Activated CD4-positive, alpha-beta T cell treated with anti-CD3 and anti-CD28 coated beads for 36 hours (primary cell): ENCODE data around the gene TFCP2L1. TPM values are rescaled to one million over a fixed set of nuclear protein-coding genes. Genes with fewer than 3 reads are reported as not detected.

ENCODE experiments used
- ATAC-seq: fragments of 200-7000 bp; cut with Tn5 transposase; one replicate; pipeline ENCODE4 v1.10.0; 2021; ENCODE audit warnings: mild to moderate bottlenecking, moderate library complexity
- CTCF ChIA-PET: fragments of 350-600 bp; sonication (Branson Sonifier 250); formaldehyde crosslinking; loops from one replicate; lab custom pipeline; 2021; ENCODE audit warnings: antibody characterized with exemption; lab: Charles Lee
- POLR2A ChIA-PET: fragments of 350-600 bp; sonication (Branson Sonifier 250); formaldehyde crosslinking; loops from one replicate; lab custom pipeline; 2021; ENCODE audit warnings: antibody characterized with exemption, inconsistent platforms; lab: Charles Lee
- DNase-seq: peaks from one replicate; pipeline ENCODE4 v3.0.0-alpha.2; 2020
- H3K27ac Mint-ChIP-seq: one replicate; pipeline ENCODE4 v1.8.0; 2021; ENCODE audit warnings: mixed read lengths
- H3K27me3 Mint-ChIP-seq: one replicate; pipeline ENCODE4 v1.8.0; 2021; ENCODE audit warnings: mixed read lengths
- H3K36me3 Mint-ChIP-seq: one replicate; pipeline ENCODE4 v1.8.0; 2021; ENCODE audit warnings: low read depth, mixed read lengths
- H3K4me1 Mint-ChIP-seq: one replicate; pipeline ENCODE4 v1.8.0; 2021; ENCODE audit warnings: mixed read lengths
- H3K4me3 Mint-ChIP-seq: one replicate; pipeline ENCODE4 v1.8.0; 2021; ENCODE audit warnings: mild to moderate bottlenecking, moderate library complexity, mixed read lengths
- H3K9me3 Mint-ChIP-seq: one replicate; pipeline ENCODE4 v1.8.0; 2021; ENCODE audit warnings: low read depth, mixed read lengths
- intact Hi-C, 2 experiments: fragments of 100-400 bp; cut with DNase I in 1 of 2; cut with micrococcal nuclease in 1 of 2; formaldehyde crosslinking; loops; one replicate each; pipeline versions ENCODE4 v1.14.2 to v1.15.1; 2022 to 2024; cut with DNase I, micrococcal nuclease
- total RNA-seq, 2 experiments: library from RNA; stranded (reverse); gene quantifications; one replicate each; pipeline ENCODE4 v1.2.3, GENCODE V29; 2021

Gene TFCP2L1
- total RNA-seq, 2 experiments from 2014 or later, result 0.02 to 0.05 TPM

DNA sequence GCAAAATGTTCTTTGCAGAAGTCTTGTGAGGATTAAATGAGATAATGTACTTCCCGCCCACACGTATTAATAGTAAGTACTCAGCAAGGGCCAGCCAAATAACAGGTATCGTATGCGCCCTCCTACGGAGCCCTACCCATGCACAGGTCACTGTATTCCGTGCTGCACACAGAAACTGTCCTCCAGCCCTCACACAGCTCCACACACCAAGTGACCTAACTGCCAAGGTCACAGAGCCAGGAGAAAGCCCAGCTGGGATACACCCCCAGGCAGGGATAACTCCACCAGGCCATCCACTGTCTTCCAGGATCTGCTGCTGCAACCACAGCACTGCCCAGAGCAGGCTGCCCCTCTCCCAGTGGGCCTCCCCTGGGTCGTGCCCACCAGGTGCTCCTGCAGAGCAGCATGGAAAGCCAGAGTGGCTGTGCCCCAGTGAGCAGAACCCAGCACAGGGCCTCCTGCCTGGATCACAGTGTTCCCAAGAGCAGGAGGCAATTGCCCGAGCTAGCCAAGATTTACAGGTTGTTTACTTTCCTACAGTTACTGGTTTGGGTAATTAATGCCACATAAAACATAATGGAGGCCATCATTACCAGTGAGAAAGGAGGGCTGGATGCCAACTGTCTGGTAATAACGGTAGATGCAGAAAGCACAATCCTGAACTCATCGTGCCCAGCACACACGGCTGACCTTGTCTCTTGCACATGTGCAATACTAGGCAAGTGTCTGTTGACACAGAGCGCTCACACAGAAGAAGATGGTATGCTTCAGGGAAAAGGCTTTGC, 24.4 kb downstream of the TFCP2L1 start:
- H3K9me3 Mint-ChIP-seq, result no peaks in the 10 kb centered on the region
- intact Hi-C loops, result no loop called here
- DNase-seq (no peak), ATAC-seq (no peak)
- ChIA-PET POLR2A (no interaction called here), CTCF (no interaction called here)
- H3K4me1 Mint-ChIP-seq, result no peaks in the 10 kb centered on the region
- H3K27ac Mint-ChIP-seq, result no peak overlapping the region
- H3K4me3 Mint-ChIP-seq, result no peak overlapping the region
- H3K36me3 Mint-ChIP-seq, result no peaks in the 10 kb centered on the region
- peaks cover 5% of the 10 kb centered on the region for H3K27me3 Mint-ChIP-seq

DNA sequence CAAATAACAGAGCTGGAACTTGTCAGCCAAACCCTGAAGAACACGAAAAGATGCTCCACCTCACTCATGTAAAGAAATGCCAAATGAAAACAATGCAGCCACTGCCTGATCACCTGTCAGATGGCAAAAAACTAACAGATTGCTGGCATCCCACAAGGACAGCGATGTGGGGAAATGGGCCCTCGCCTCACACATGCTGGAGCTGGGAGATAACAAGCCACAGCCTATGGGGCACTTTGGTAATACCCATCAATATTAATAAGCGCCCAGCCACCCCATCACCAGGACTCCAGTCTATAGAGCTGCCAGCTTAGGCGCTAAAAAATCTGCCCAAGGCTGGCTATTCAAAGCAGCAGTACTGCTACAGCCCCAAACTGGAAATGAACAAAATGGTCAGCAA, 27.0 kb downstream of the TFCP2L1 start:
- H3K27ac Mint-ChIP-seq, result no peak overlapping the region
- POLR2A ChIA-PET, result no interaction called here

DNA sequence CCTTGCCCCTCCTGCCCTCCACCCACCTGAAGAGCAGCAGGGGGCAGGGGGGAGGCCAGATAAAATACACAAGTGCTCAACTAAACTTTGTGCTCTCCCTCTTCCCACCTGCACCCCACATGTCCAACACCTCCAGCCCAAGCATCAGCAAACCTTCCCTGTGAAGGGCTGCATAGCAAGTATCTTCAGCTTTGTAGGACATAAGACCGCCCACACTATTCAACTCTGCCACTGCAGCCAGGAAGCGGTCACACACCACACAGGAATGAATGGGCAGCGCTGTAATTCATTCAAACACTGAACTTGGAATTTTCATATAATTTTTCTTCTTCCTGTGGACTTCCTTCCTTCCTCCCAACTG, 27.5 kb downstream of the TFCP2L1 start:
- DNase-seq, result no peak
- H3K9me3 Mint-ChIP-seq, result no peaks in the 10 kb centered on the region
- ChIA-PET CTCF (no interaction called here), POLR2A (no interaction called here)
- peaks cover 7% of the 10 kb centered on the region for H3K27me3 Mint-ChIP-seq
- H3K4me3 Mint-ChIP-seq, result no peak overlapping the region
- no peaks in the 10 kb centered on the region for H3K4me1 Mint-ChIP-seq
- intact Hi-C loops, result no loop called here
- H3K27ac Mint-ChIP-seq, result no peak overlapping the region
- ATAC-seq, result no peak
- H3K36me3 Mint-ChIP-seq, result no peaks in the 10 kb centered on the region

More for the DNA sequence above, 27.0 kb downstream of the TFCP2L1 start:
- H3K36me3 Mint-ChIP-seq, result no peaks in the 10 kb centered on the region
- intact Hi-C loops, result no loop called here
- CTCF ChIA-PET, result no interaction called here
- no peak overlapping the region for H3K4me3 Mint-ChIP-seq
- no peak for ATAC-seq
- H3K27me3 Mint-ChIP-seq, result peaks cover 7% of the 10 kb centered on the region
- no peaks in the 10 kb centered on the region for H3K4me1 Mint-ChIP-seq
- DNase-seq, result no peak
- H3K9me3 Mint-ChIP-seq, result no peaks in the 10 kb centered on the region

DNA sequence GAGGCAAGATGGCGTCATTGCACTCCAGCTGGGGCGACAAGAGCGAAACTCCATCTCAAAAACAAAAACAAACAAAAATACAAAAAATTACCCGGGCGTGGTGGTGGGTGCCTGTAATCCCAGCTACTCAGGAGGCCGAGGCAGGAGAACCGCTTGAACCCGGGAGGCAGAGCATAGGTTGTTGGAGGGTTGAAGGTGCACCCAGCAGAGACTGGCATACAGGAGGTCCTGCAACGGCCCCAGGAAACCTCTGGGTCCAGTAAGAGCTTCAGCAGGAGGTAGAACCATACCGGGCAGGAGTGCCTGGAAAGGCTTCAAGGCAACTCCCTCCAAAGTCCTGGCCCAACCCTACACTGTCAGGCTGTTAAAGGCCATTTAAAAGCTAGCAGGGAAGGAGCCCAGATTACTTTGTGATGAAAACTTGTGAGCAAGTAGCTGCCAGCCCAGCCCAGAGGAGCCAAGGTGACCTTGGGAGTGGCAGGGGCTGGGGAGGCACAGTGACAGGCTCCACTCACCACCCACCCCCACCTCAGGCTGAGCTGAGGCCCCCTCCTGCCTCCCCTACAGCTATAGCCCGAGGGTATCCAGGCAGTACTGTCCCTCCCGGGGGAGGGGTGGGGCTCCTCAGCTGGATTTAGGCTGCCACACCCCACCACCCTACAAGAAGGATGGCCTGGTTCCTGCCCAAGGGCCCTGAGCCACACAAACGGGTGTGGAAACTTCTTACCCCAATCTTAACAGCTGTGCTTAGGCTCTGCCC, 28.1 kb downstream of the TFCP2L1 start:
- ChIA-PET POLR2A (no interaction called here), CTCF (no interaction called here)
- ATAC-seq, result no peak
- Mint-ChIP-seq H3K27me3 (peaks cover 7% of the 10 kb centered on the region), H3K27ac (no peak overlapping the region), H3K4me3 (no peak overlapping the region), H3K9me3 (no peaks in the 10 kb centered on the region), H3K4me1 (no peaks in the 10 kb centered on the region), H3K36me3 (no peaks in the 10 kb centered on the region)
- intact Hi-C loops, result no loop called here
- DNase-seq, result no peak

DNA sequence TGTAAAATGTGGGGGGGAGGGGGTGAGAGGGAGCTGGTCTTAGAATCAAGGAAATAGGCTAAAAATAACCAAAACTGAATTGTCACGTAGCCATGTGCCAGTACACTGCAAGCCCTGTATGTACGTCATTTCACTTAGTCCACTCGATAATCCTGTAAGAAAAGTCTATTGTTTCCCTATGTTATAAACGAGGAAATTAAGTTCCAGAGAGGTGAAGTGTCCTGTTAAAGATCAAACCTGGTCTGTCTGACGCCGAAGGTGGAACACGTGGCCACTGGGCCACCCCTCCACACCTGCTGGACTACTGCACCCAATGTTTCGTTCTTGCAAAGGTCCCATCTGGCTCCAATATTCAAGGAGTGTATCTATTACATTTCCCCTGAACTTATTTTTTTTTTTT, 29.6 kb downstream of the TFCP2L1 start:
- Mint-ChIP-seq H3K9me3 (no peaks in the 10 kb centered on the region), H3K4me3 (no peak overlapping the region), H3K27ac (no peak overlapping the region), H3K36me3 (no peaks in the 10 kb centered on the region), H3K4me1 (no peaks in the 10 kb centered on the region), H3K27me3 (peaks cover 7% of the 10 kb centered on the region)
- no peak for ATAC-seq
- ChIA-PET CTCF (no interaction called here), POLR2A (no interaction called here)
- DNase-seq, result no peak
- intact Hi-C loops, result no loop called here

DNA sequence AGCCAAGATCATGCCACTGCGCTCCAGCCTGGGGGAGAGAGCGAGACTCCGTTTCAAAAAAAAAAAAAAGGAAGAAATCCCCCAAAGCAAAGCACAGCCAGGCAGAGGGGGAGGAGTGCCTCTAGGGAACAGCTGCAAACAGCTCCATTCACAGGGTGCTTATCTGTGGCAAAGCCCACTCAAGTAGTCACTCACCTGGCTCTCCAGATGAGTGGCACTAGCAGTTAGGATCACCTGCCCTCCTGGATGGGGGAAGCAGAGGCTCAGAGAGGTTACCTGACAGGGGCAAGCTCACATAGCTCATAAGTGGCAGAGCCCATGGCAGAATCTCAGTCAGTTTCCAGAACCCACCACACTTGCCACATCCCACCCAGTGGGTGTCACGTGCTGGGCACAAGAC, 30.3 kb downstream of the TFCP2L1 start:
- H3K9me3 Mint-ChIP-seq, result no peaks in the 10 kb centered on the region
- intact Hi-C loops, result no loop called here
- H3K4me1 Mint-ChIP-seq, result no peaks in the 10 kb centered on the region
- H3K36me3 Mint-ChIP-seq, result no peaks in the 10 kb centered on the region
- CTCF ChIA-PET, result no interaction called here
- DNase-seq (no peak), ATAC-seq (no peak)
- H3K27me3 Mint-ChIP-seq, result peaks cover 7% of the 10 kb centered on the region
- no peak overlapping the region for H3K4me3 Mint-ChIP-seq
- POLR2A ChIA-PET, result no interaction called here
- H3K27ac Mint-ChIP-seq, result no peak overlapping the region

DNA sequence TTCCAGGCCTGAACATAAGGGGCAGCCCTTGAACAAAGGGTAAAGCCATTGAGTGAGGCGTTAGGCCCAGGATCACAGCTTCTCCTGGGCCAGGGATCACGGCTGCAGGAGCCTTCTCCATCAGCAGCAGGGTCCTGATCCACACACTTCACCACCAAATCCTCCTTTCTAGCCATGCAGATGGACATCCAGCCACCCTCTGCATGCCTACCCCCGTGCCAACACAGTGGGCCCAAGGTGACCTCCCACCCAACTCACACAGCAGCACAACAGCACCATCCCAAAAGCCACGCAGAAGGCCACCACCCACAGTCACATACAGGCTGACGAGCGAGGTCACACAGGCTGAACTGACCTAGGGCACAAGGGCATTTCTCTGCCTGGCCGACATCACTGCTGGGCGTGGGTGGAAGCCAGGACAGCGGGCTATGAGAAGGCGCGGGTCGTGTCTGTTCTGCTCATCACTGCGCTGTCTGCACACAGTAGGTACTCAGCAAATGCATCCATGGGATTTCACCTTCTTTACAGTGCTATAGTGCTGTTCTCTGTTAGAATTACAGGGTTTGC, 31.2 kb downstream of the TFCP2L1 start:
- Mint-ChIP-seq H3K9me3 (no peaks in the 10 kb centered on the region), H3K4me3 (no peak overlapping the region), H3K27me3 (peaks cover 7% of the 10 kb centered on the region), H3K4me1 (no peaks in the 10 kb centered on the region), H3K36me3 (no peaks in the 10 kb centered on the region), H3K27ac (no peak overlapping the region)
- DNase-seq, result no peak
- intact Hi-C loops, result no loop called here
- no peak for ATAC-seq
- CTCF ChIA-PET, result no interaction called here
- POLR2A ChIA-PET, result no interaction called here

DNA sequence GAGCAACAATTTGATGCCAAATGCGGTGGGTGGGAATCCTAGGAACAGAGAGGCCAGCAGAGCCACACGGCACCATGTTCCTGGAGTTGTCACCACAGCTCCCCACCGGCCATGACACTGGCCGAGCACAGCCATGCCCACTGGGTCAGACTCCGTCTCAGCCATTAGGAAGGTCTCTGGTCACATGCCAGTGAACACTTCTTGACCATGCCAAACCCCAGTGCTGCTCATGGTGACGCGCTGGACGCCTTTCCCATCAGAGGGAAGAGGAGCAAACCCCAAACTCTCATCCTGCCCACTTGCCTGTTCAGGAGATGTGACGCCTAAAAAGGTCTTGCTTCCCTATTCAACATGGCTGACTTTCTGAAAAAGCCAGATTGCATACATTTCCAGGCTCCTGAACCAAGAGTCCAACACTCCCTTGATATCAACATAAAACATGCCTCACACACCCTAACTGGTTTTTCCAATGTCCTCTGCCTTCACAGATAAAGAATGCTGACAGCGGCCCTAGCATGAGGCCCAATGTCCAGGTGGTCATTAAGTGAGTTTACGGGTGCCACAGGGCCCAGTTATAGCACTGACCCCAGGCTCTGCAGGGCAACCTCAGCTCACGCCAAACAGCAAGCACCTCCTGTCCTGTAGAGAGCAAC, 31.9 kb downstream of the TFCP2L1 start:
- DNase-seq, result no peak

DNA sequence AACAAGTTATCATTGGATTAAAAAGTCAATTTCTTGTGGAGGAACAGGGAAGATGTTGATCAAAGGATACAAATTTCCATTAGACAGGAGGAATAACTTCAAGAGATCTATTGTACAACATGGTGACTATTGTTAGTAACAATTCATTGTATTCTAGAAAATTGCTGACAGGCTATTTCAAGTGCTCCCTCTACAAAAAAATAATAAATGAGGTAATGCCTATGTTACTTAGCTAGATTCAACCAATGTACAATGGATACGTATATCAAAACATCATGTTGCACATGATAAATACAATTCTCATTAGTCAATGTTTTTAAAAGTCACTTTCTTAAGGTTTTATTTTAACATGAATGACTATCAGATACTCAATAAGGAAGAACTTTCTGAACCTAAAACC, 33.5 kb downstream of the TFCP2L1 start:
- CTCF ChIA-PET, result no interaction called here
- no peak for DNase-seq
- intact Hi-C loops, result no loop called here
- Mint-ChIP-seq H3K4me3 (no peak overlapping the region), H3K4me1 (no peaks in the 10 kb centered on the region), H3K9me3 (no peaks in the 10 kb centered on the region), H3K27ac (no peak overlapping the region), H3K36me3 (no peaks in the 10 kb centered on the region), H3K27me3 (peaks cover 4% of the 10 kb centered on the region)
- POLR2A ChIA-PET, result no interaction called here
- no peak for ATAC-seq

More for the DNA sequence above, 31.9 kb downstream of the TFCP2L1 start:
- peaks cover 7% of the 10 kb centered on the region for H3K27me3 Mint-ChIP-seq
- no peaks in the 10 kb centered on the region for H3K36me3 Mint-ChIP-seq
- no peaks in the 10 kb centered on the region for H3K4me1 Mint-ChIP-seq
- no peak overlapping the region for H3K4me3 Mint-ChIP-seq
- ATAC-seq, result no peak
- H3K9me3 Mint-ChIP-seq, result no peaks in the 10 kb centered on the region
- POLR2A ChIA-PET, result no interaction called here
- CTCF ChIA-PET, result no interaction called here
- intact Hi-C loops, result no loop called here
- no peak overlapping the region for H3K27ac Mint-ChIP-seq

DNA sequence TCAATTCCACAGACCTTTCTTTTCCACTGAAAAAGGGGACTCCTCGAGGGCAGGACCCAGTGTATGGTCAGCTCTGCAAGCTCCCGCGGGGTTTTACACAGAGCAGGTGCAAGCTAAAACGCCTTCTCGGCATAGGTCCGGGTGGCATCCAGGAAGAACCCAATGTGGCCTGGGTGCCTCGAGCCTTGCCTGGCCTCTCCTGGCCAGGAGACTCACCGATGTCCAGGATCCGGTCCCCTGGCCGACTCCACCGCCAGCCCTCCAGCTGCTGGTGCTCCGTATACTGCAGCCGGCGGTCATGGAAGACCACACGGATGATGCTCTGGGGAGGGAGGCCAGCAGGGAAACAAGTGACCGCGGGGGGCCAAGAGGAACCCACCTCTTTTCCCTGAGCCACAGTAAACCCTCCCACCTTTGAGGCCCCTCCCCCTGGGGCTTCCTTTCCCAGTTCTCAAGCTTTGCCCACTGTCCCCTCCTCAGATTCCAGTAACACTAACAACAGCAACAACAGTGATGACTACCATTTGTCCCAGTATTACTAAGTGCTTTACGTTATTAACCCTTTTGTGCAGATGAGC, 36.1 kb downstream of the TFCP2L1 start:
- no peak overlapping the region for H3K4me3 Mint-ChIP-seq
- no peak for ATAC-seq
- CTCF ChIA-PET, result interaction anchor here (0.7 to 0.8 kb wide), 2 partner anchors 98 to 167 kb away, joined by 3 to 4 read pairs; no protein-coding TSS in a partner anchor
- DNase-seq, result no peak
- H3K27ac Mint-ChIP-seq, result no peak overlapping the region
- H3K36me3 Mint-ChIP-seq, result no peaks in the 10 kb centered on the region
- intact Hi-C loops, result loop anchor here in 1 of 2 experiments (2.0 kb wide), 1 partner anchor 70 kb away; no protein-coding TSS in a partner anchor
- no peaks in the 10 kb centered on the region for H3K9me3 Mint-ChIP-seq
- H3K4me1 Mint-ChIP-seq, result no peaks in the 10 kb centered on the region
- H3K27me3 Mint-ChIP-seq, result no peaks in the 10 kb centered on the region
- POLR2A ChIA-PET, result no interaction called here

DNA sequence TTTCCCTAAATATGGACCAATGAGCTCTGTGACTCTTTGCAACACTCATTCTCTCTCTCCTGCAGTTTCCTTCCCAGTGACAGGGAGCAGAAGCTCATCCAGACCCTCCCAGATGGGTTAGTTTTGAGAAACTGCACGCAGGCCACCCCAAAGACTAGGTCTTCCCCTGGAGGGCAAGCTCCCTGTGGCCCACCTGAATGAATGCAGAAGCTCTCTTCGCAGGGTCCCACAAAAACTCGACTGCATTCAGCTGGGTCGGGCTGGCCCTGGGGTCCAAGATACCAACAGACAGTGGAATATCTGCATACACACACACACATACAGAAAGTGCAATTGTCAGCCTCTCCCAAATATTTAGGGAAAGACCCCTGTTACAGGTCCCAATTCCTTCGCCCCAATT, 37.0 kb downstream of the TFCP2L1 start:
- intact Hi-C loops, result loop anchor here in 1 of 2 experiments (2.0 kb wide), 1 partner anchor 69 kb away; no protein-coding TSS in a partner anchor
- ATAC-seq (no peak), DNase-seq (no peak)
- H3K4me1 Mint-ChIP-seq, result no peaks in the 10 kb centered on the region
- no peaks in the 10 kb centered on the region for H3K9me3 Mint-ChIP-seq
- H3K27ac Mint-ChIP-seq, result no peak overlapping the region
- ChIA-PET POLR2A (no interaction called here), CTCF (interaction anchor here (0.5 to 0.8 kb wide), 3 partner anchors 63 to 166 kb away, joined by 3 to 6 read pairs (median 3); no protein-coding TSS in a partner anchor)
- H3K36me3 Mint-ChIP-seq, result no peaks in the 10 kb centered on the region
- H3K4me3 Mint-ChIP-seq, result no peak overlapping the region
- H3K27me3 Mint-ChIP-seq, result no peaks in the 10 kb centered on the region
